Ascending aorta (tissue), 2 donors: ENCODE results near the gene DIDO1. TPM values are rescaled to one million over a fixed set of nuclear protein-coding genes. Genes with fewer than 3 reads are reported as not detected.
A peak's percentile ranks its signal among the peaks of the same experiment; 100 is the strongest.

Experiments used
- DNase-seq, 2 donors: peaks; one replicate each; pipeline ENCODE4 v3.0.0-alpha.2; 2019; ENCODE audit warnings: low spot score in 2 of 2
- H3K27ac ChIP-seq, 2 donors: fragments of 200-600 bp; sonication (generic); one replicate each; pipeline ENCODE4 v1.5.1; 2016 to 2017; ENCODE audit warnings: mild to moderate bottlenecking in 1 of 2
- H3K27me3 ChIP-seq: fragments of 200-600 bp; sonication (generic); one replicate; pipeline ENCODE4 v1.5.1; 2017
- H3K36me3 ChIP-seq, 2 donors: fragments of 200-600 bp; sonication (generic); one replicate each; pipeline ENCODE4 v1.5.1; 2016
- H3K4me1 ChIP-seq, 2 donors: fragments of 200-600 bp; sonication (generic); one replicate each; pipeline ENCODE4 v1.5.1; 2016 to 2017; ENCODE audit warnings: mild to moderate bottlenecking in 1 of 2
- H3K4me3 ChIP-seq, 2 donors: fragments of 200-600 bp; sonication (generic); one replicate each; pipeline ENCODE4 v1.5.1; 2016 to 2017; ENCODE audit warnings: mild to moderate bottlenecking in 1 of 2
- H3K9me3 ChIP-seq, 2 donors: fragments of 200-600 bp; sonication (generic); one replicate each; pipeline ENCODE4 v1.5.1; 2016
- CTCF ChIP-seq, 3 experiments: fragments of 200-600 bp in 2 of 3; fragments of 450-650 bp in 1 of 3; sonication (generic) in 2 of 3; IDR thresholded peaks; one replicate each; pipeline ENCODE4 v1.5.1; 2016 to 2019; ENCODE audit warnings: antibody characterized with exemption in 3 of 3, mild to moderate bottlenecking in 1 of 3, moderate library complexity in 1 of 3
- intact Hi-C: fragments of 100-400 bp; cut with DNase I; formaldehyde crosslinking; loops from one replicate; pipeline ENCODE4 v1.15.1; 2023
- total RNA-seq: library from RNA; depleted of rRNA; stranded (reverse); fragments of >200 nt; gene quantifications from one replicate; pipeline ENCODE4 v1.1.0, GENCODE V29; 2016

The DIDO1 gene
- total RNA-seq, 1 donor from 2014 or later, result 42.4 TPM

- TF ChIP-seq CTCF (IDR thresholded peaks at IDR 0.05), result no peak
- Histone ChIP-seq H3K36me3 (peaks cover 4 to 10% of the 10 kb centered on the region in 2 donors), H3K27me3 (no peaks in the 10 kb centered on the region), H3K4me3 (peak overlapping the region in 1 of 2 donors; percentile 8), H3K4me1 (peaks cover 0 to 78% of the 10 kb centered on the region in 2 donors), H3K27ac (no peak overlapping the region), H3K9me3 (no peaks in the 10 kb centered on the region)
- intact Hi-C loops, result no loop called here
- no peak for DNase-seq
Measured at GRCh38 chr20:62917720-62918119, 8.6 kb downstream of the DIDO1 start.

GRCh38 chr20:62916703-62917476 lies 9.4 kb downstream of the DIDO1 start:
- TF ChIP-seq CTCF (IDR thresholded peaks at IDR 0.05), result no peak
- Histone ChIP-seq H3K4me1 (peaks cover 0 to 71% of the 10 kb centered on the region in 2 donors), H3K36me3 (peaks cover 8 to 18% of the 10 kb centered on the region in 2 donors), H3K27me3 (no peaks in the 10 kb centered on the region), H3K4me3 (peak overlapping the region in 1 of 2 donors; percentile 8), H3K27ac (no peak overlapping the region), H3K9me3 (no peaks in the 10 kb centered on the region)
- intact Hi-C loops, result no loop called here
- no peak for DNase-seq

DNA sequence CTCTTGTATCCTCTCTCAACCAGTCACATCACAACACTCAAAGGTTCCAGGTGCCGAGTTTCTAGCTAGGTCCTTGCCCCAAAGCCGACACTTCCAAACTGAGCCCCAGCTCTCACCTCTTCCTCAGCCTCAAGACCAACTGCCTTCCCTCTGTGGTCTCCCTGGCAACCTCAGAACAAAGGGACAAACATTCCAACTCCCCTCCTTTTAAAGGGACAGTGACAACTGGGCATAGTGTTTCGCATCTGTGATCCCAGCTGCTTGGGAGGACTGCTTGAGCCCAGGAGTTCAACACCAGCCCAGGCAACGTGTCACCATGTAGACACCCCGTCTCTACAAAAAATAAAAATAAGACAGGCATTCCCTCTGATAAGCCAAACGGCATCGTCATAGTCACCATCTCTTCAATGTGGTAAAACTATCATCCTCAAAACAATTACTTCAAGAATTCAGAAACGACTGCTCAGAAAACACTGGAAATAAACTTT lies 11.3 kb downstream of the DIDO1 start:
- no peaks in the 10 kb centered on the region for H3K27me3 ChIP-seq
- no peaks in the 10 kb centered on the region for H3K9me3 ChIP-seq
- peaks cover 0 to 53% of the 10 kb centered on the region in 2 donors for H3K4me1 ChIP-seq
- H3K36me3 ChIP-seq, result peaks cover 24 to 37% of the 10 kb centered on the region in 2 donors
- no peak overlapping the region for H3K4me3 ChIP-seq
- no peak overlapping the region for H3K27ac ChIP-seq
- TF ChIP-seq CTCF (IDR thresholded peaks at IDR 0.05), result no peak
- DNase-seq, result no peak
- intact Hi-C loops, result no loop called here

- Histone ChIP-seq H3K27ac (no peak overlapping the region), H3K4me1 (peaks cover 0 to 48% of the 10 kb centered on the region in 2 donors), H3K27me3 (no peaks in the 10 kb centered on the region), H3K4me3 (no peak overlapping the region), H3K36me3 (peaks cover 29 to 42% of the 10 kb centered on the region in 2 donors), H3K9me3 (no peaks in the 10 kb centered on the region)
- TF ChIP-seq CTCF (IDR thresholded peaks at IDR 0.05), result no peak
- DNase-seq, result no peak
- intact Hi-C loops, result no loop called here
Measured at GRCh38 chr20:62914436-62914835, 11.9 kb downstream of the DIDO1 start.

DNA sequence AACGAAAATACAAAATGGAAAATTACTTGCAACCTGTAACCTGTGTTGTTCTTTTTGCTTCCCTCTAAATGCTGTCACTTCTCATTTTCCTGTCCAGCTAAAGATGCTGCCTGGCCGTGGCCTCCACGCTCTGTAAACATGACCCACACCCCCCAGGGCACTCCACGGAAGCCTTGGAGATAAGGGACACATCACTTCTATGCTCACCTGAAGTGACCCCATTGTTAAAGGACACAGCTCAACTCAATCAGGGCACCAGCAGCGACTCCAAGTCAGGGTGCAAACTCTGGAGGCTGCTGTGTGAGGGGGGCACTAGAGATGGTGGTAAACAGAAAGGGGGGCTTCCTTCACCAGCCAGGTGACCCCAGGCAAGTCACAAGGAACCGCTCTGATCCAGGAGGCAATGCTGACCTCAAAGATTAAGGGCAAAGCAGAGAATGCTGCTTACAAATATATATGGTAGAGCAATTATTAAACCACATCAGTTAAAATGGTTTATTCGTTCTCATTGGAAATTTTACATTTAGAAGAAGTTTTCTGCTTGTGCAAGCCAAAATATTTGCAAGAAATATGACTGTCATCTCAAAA lies 13.2 kb downstream of the DIDO1 start:
- Histone ChIP-seq H3K27ac (no peak overlapping the region), H3K36me3 (peaks cover 42 to 55% of the 10 kb centered on the region in 2 donors), H3K27me3 (no peaks in the 10 kb centered on the region), H3K4me3 (no peak overlapping the region), H3K9me3 (no peaks in the 10 kb centered on the region), H3K4me1 (peaks cover 0 to 35% of the 10 kb centered on the region in 2 donors)
- DNase-seq, result no peak
- intact Hi-C loops, result no loop called here
- no peak for TF ChIP-seq CTCF (IDR thresholded peaks at IDR 0.05)
